Measurements from ENCODE around the gene CNDP2.

DNA sequence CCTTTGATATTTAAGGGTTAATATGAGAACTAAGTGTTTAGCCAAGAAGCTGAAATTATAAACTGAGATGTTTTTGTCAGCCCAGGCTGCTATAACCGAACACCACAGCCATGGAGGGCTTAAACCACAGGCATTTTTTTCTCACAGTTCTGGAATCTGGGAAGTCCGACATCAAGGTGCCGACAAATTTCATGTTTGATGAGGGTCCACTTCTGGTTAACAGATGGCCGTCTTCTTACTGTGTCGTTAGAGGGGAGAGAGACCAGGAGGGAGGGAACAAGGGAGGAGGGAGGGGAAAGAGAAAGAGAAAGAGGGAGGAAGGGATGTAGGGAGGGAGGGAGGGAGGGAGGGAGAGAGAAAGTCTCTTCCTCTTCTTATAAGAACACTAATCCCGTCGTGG lies 6.5 kb upstream of the CNDP2 start:
- TF ChIP-seq CTCF (IDR thresholded peaks at IDR 0.05 in 4 of 5, conservative IDR thresholded peaks at IDR 0.05 in 1 of 5) (no peak), POLR2A (IDR thresholded peaks at IDR 0.05) (no peak)
